HepG2 (cell line): ENCODE data around the gene ZNF429. TPM values are rescaled to one million over a fixed set of nuclear protein-coding genes. Genes with fewer than 3 reads are reported as not detected.
A peak's percentile ranks its signal among the peaks of the same experiment; 100 is the strongest.

Experiments
- ATAC-seq: fragments of 200-7000 bp; cut with Tn5 transposase; 3 replicates; pipeline ENCODE4 v1.9.1; 2020; ENCODE audit warnings: mild to moderate bottlenecking, moderate library complexity
- BruUV-seq: library from RNA; stranded (reverse); fragments of 400-500 nt; replicated peaks from 2 replicates; lab custom pipeline; 2021; lab: Mats Ljungman, UMichigan
- CTCF ChIA-PET: fragments of 300-600 bp; formaldehyde crosslinking; extraction: SDS; loops from one replicate; lab custom pipeline; 2021; ENCODE audit warnings: low total read pairs, inconsistent platforms, low intra/inter-chr PET ratio; lab: Yijun Ruan, JAX
- POLR2A ChIA-PET: fragments of 350-600 bp; sonication (Branson Sonifier 250); formaldehyde crosslinking; loops from one replicate; lab custom pipeline; 2020; ENCODE audit warnings: antibody characterized with exemption, inconsistent platforms; lab: Yijun Ruan, JAX
- DNase-seq: peaks from one replicate; pipeline ENCODE4 v3.0.0-alpha.2; 2015; ENCODE audit warnings: low spot score
- FAIRE-seq: peaks from 3 replicates; lab custom pipeline; 2011; peaks lifted over from hg19 to GRCh38; lab: Jason Lieb, UNC
- H2AFZ ChIP-seq: one replicate; pipeline ENCODE4 v1.6.1; 2011; ENCODE audit warnings: low read length, inconsistent platforms
- H3K27ac ChIP-seq: fragments of 300-600 bp; 3 replicates; pipeline ENCODE4 v1.8.0; 2011; ENCODE audit warnings: mixed run types, mild to moderate bottlenecking, mixed read lengths, low read length, inconsistent platforms; ENCODE audit not compliant: insufficient read depth; ENCODE audit errors: extremely low read length
- H3K27me3 ChIP-seq, 2 experiments: fragments of 200-600 bp in 1 of 2; 2 replicates in 1 of 2; 3 replicates in 1 of 2; pipeline versions ENCODE4 v1.6.0 to v1.8.0; 2011; ENCODE audit warnings: low read length in 2 of 2, mild to moderate bottlenecking in 2 of 2, moderate library complexity in 2 of 2, inconsistent platforms in 1 of 2; ENCODE audit not compliant: insufficient read depth in 2 of 2, control insufficient read depth in 1 of 2
- H3K36me3 ChIP-seq, 2 experiments: fragments of 200-600 bp in 1 of 2; replicated peaks in 1 of 2; 2 replicates in 1 of 2; 3 replicates in 1 of 2; pipeline versions ENCODE4 v1.5.1 to v1.8.0; 2011; ENCODE audit warnings: low read length in 2 of 2, inconsistent platforms in 1 of 2; ENCODE audit not compliant: insufficient read depth in 2 of 2, control insufficient read depth in 1 of 2
- H3K4me1 ChIP-seq: 2 replicates; pipeline ENCODE4 v1.5.1; 2012; ENCODE audit warnings: low read length, inconsistent platforms; ENCODE audit not compliant: insufficient read depth
- H3K4me2 ChIP-seq: 2 replicates; pipeline ENCODE4 v1.6.0; 2011; ENCODE audit warnings: low read depth, low read length, inconsistent platforms
- H3K4me3 ChIP-seq, 3 experiments: fragments of 200-600 bp in 1 of 3; sonication (generic), shearing (Covaris generic) in 1 of 3; replicated peaks in 1 of 3; 2 replicates each; pipeline ENCODE4 v1.5.1; 2011 to 2016; ENCODE audit warnings: low read length in 3 of 3, inconsistent platforms in 2 of 3, low read depth in 2 of 3, mild to moderate bottlenecking in 2 of 3, control low read depth in 1 of 3, mixed read lengths in 1 of 3; ENCODE audit not compliant: insufficient read depth in 1 of 3
- H3K79me2 ChIP-seq: one replicate; pipeline ENCODE4 v1.6.1; 2011; ENCODE audit warnings: low read length, inconsistent platforms; ENCODE audit not compliant: insufficient read depth
- H3K9ac ChIP-seq: 2 replicates; pipeline ENCODE4 v1.6.0; 2011; ENCODE audit warnings: mild to moderate bottlenecking, low read depth, low read length, inconsistent platforms; ENCODE audit not compliant: insufficient read depth
- H3K9me3 ChIP-seq: 2 replicates; pipeline ENCODE4 v1.5.1; 2012; ENCODE audit warnings: mild to moderate bottlenecking, low read length
- H4K20me1 ChIP-seq: 2 replicates; pipeline ENCODE4 v1.6.0; 2011; ENCODE audit warnings: inconsistent platforms, mild to moderate bottlenecking, low read length, moderate library complexity; ENCODE audit not compliant: insufficient read depth
- NFIC ChIP-seq: IDR thresholded peaks from 2 replicates; pipeline ENCODE4 v1.6.1; 2012; ENCODE audit warnings: mild to moderate bottlenecking, low read length, inconsistent platforms
- PAWR ChIP-seq: sonication (generic); formaldehyde crosslinking; IDR thresholded peaks from 2 replicates; pipeline ENCODE4 v1.4.0; 2020; ENCODE audit warnings: missing genetic modification reagents, mild to moderate bottlenecking, borderline replicate concordance
- SMC3 ChIP-seq: IDR thresholded peaks from 2 replicates; pipeline ENCODE4 v1.6.1; 2011; ENCODE audit warnings: low read length, improper control_type of control experiment
- SYNCRIP ChIP-seq: fragments of 200-400 bp; formaldehyde crosslinking; IDR thresholded peaks from 2 replicates; pipeline ENCODE4 v1.6.1; 2018; ENCODE audit warnings: mild to moderate bottlenecking, low read depth, low read length; ENCODE audit not compliant: insufficient read depth
- ZFP1 ChIP-seq: IDR thresholded peaks from 2 replicates; pipeline ENCODE4 v1.6.1; 2016
- ZNF205 ChIP-seq: IDR thresholded peaks from 2 replicates; pipeline ENCODE4 v1.6.1; 2018; ENCODE audit warnings: missing biosample characterization, missing genetic modification reagents
- ZNF296 ChIP-seq: sonication (generic); formaldehyde crosslinking; conservative IDR thresholded peaks from 2 replicates; pipeline ENCODE4 v1.5.0; 2020; ENCODE audit warnings: mild to moderate bottlenecking, missing genetic modification reagents
- WGBS: methylation state at CpG from one replicate; pipeline ENCODE4 v1.1.6; 2017; ENCODE audit warnings: low lambda C conversion rate; 5-methylcytosine and 5-hydroxymethylcytosine counted together
- in situ Hi-C: cut with HindIII; loops from 2 replicates; pipeline ENCODE4 v1.10.0; 2017; ENCODE audit warnings: low pct_unique_long_range_greater_than_20kb; ENCODE audit not compliant: extremely low pct_ligation_motif_present
- intact Hi-C: fragments of 100-400 bp; cut with micrococcal nuclease; formaldehyde crosslinking; loops from one replicate; pipeline ENCODE4 v1.10.0; 2022; ENCODE audit not compliant: unreplicated experiment
- polyA plus RNA-seq, 8 experiments: library from polyadenylated mRNA; depleted of rRNA in 3 of 8; stranded (reverse) in 7 of 8; unstranded in 1 of 8; fragments of >200 nt; fragmentation: Illumina TruSeq in 4 of 8; extraction: Trizol in 4 of 8; gene quantifications; 2 replicates each; pipeline versions ENCODE4 v1.2.1 to v1.2.3, GENCODE V29; 2011 to 2016; ENCODE audit warnings: low read depth in 4 of 8, missing spikeins in 1 of 8, mixed read lengths in 1 of 8; ENCODE audit not compliant: insufficient read depth in 1 of 8
- total RNA-seq, 5 experiments: library from RNA; depleted of rRNA; stranded (reverse); fragments of >200 nt; fragmentation: Illumina TruSeq; extraction: Trizol; gene quantifications; 2 replicates each; pipeline ENCODE4 v1.2.3, GENCODE V29; 2016; ENCODE audit warnings: low read depth in 1 of 5
- TF ChIP-seq, protein P1 (sequence below): sonication (generic); formaldehyde crosslinking; IDR thresholded peaks from 2 replicates; pipeline ENCODE4 v1.8.0; 2022; ENCODE audit warnings: mild to moderate bottlenecking, missing genetic modification reagents, moderate library complexity
- TF ChIP-seq, protein P2 (sequence below): IDR thresholded peaks from 2 replicates; pipeline ENCODE4 v1.6.1; 2016; ENCODE audit warnings: missing compliant biosample characterization, missing genetic modification reagents, borderline replicate concordance
- TF ChIP-seq, protein P3 (sequence below): sonication (generic); formaldehyde crosslinking; IDR thresholded peaks from 2 replicates; pipeline ENCODE4 v1.4.0; 2020; ENCODE audit warnings: mild to moderate bottlenecking, missing genetic modification reagents
- TF ChIP-seq, protein P4 (sequence below): sonication (generic); formaldehyde crosslinking; IDR thresholded peaks from 2 replicates; pipeline ENCODE4 v1.4.0; 2020; ENCODE audit warnings: missing genetic modification reagents, borderline replicate concordance

The ZNF429 gene
- total and polyA plus RNA-seq, 2 of the 13 experiments (the other 11 are each of a cell fraction or from before 2014, with no cell fraction given): 3.3 to 3.4 TPM

DNA sequence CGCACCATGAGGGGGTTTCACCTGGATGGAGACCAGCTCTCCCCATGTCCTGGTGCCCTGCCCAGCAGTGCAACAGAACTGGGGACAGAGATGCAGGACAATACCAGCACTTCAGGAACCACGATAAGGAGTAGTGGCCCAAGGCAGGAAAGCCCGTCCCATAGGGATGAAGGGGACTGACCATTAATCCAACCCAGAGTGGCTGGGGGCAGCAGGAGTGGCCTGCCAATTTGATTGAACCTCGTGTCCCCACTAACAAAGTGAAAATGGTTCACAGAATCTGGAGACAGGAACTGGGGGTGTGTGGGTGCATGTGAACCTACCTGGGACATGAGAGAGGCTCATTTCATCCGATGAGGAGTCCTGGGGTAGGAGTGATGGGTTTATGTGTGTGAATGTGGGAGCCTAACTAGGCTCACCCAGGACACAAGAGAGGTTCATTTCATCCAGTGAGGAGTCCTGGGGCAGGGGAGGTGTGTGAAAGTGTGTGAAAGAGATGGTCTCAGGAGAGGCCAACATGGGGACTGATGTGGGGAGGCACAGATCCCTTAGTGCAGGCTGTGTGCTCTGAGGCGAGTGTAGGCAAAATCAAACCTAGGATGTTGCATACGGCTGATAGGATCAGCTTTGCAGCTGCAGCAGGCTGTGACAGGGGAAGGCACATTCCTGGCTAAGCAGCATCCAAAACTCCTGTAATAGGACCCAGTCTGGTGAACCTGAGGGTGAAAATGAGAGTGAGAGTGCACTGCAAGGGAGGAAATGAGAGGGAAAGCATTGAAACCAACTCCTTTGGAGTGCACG lies 98.2 kb downstream of the ZNF429 start:
- Histone ChIP-seq H3K4me1 (peaks cover 13% of the 10 kb centered on the region), H3K4me2 (peak overlapping the region; percentile 65), H2AFZ (peak overlapping the region; percentile 81), H3K9ac (no peak overlapping the region), H3K36me3 (no peaks in the 10 kb centered on the region), H4K20me1 (no peaks in the 10 kb centered on the region), H3K27ac (no peak overlapping the region), H3K79me2 (no peaks in the 10 kb centered on the region), H3K27me3 (no peaks in the 10 kb centered on the region; a peak in 1 of 5 replicates), H3K4me3 (peak overlapping the region in 1 of 3 experiments; percentile 66; a peak in 2 of 6 replicates), H3K9me3 (peaks cover 8% of the 10 kb centered on the region; the same call in 1 of the 2 replicates)
- peak; percentile 65 for ATAC-seq
- no TSS peak for BruUV-seq
- no peak for FAIRE-seq
- POLR2A ChIA-PET: no interaction called here
- TF ChIP-seq ZNF205 (CRISPR knock-in tag): no peak
- no peak for TF ChIP-seq SMC3
- TF ChIP-seq, protein P1, sequence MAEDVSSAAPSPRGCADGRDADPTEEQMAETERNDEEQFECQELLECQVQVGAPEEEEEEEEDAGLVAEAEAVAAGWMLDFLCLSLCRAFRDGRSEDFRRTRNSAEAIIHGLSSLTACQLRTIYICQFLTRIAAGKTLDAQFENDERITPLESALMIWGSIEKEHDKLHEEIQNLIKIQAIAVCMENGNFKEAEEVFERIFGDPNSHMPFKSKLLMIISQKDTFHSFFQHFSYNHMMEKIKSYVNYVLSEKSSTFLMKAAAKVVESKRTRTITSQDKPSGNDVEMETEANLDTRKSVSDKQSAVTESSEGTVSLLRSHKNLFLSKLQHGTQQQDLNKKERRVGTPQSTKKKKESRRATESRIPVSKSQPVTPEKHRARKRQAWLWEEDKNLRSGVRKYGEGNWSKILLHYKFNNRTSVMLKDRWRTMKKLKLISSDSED (CRISPR knock-in tag): no peak
- no peak for TF ChIP-seq ZNF296 (CRISPR knock-in tag)
- TF ChIP-seq ZFP1 (CRISPR knock-in tag): no peak
- TF ChIP-seq PAWR (CRISPR knock-in tag): no peak
- TF ChIP-seq, protein P2, sequence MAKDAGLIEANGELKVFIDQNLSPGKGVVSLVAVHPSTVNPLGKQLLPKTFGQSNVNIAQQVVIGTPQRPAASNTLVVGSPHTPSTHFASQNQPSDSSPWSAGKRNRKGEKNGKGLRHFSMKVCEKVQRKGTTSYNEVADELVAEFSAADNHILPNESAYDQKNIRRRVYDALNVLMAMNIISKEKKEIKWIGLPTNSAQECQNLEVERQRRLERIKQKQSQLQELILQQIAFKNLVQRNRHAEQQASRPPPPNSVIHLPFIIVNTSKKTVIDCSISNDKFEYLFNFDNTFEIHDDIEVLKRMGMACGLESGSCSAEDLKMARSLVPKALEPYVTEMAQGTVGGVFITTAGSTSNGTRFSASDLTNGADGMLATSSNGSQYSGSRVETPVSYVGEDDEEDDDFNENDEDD (CRISPR knock-in tag): no peak
- TF ChIP-seq, protein P3, sequence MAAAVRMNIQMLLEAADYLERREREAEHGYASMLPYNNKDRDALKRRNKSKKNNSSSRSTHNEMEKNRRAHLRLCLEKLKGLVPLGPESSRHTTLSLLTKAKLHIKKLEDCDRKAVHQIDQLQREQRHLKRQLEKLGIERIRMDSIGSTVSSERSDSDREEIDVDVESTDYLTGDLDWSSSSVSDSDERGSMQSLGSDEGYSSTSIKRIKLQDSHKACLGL (CRISPR knock-in tag): no peak
- no peak for TF ChIP-seq SYNCRIP
- TF ChIP-seq, protein P4, sequence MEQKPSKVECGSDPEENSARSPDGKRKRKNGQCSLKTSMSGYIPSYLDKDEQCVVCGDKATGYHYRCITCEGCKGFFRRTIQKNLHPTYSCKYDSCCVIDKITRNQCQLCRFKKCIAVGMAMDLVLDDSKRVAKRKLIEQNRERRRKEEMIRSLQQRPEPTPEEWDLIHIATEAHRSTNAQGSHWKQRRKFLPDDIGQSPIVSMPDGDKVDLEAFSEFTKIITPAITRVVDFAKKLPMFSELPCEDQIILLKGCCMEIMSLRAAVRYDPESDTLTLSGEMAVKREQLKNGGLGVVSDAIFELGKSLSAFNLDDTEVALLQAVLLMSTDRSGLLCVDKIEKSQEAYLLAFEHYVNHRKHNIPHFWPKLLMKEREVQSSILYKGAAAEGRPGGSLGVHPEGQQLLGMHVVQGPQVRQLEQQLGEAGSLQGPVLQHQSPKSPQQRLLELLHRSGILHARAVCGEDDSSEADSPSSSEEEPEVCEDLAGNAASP: no peak
- TF ChIP-seq NFIC: no peak
- CTCF ChIA-PET: no interaction called here
- 22% methylated on average over 5 of the region's 8 CpGs for WGBS
- in situ Hi-C loops (no loop called here), intact Hi-C loops (no loop called here)
- no peak for DNase-seq
